Gastrocnemius medialis (tissue), 4 donors: Measurements from ENCODE around the gene AGPS. TPM values are rescaled to one million over a fixed set of nuclear protein-coding genes. Genes with fewer than 3 reads are reported as not detected.

ENCODE experiments used
- ATAC-seq, 2 donors: fragments of 150-250 bp; one replicate each; pipeline ENCODE4 v1.9.1; 2016
- DNase-seq, 2 donors: peaks; one replicate each; pipeline ENCODE4 v3.0.0-alpha.2; 2019
- H3K27ac ChIP-seq, 4 donors: fragments of 200-600 bp; sonication (generic); 1 replicate in 1 of 4; 2 replicates in 3 of 4; pipeline ENCODE4 v1.5.1; 2016 to 2018; ENCODE audit warnings: mild to moderate bottlenecking in 2 of 4, moderate library complexity in 1 of 4
- H3K27me3 ChIP-seq, 3 donors: fragments of 200-600 bp; sonication (generic) in 2 of 3; 1 replicate in 1 of 3; 2 replicates in 2 of 3; pipeline versions ENCODE4 v1.5.1 to v1.6.0; 2016 to 2019; ENCODE audit warnings: mild to moderate bottlenecking in 1 of 3, moderate library complexity in 1 of 3
- H3K36me3 ChIP-seq, 2 donors: fragments of 200-600 bp; sonication (generic) in 1 of 2; one replicate each; pipeline ENCODE4 v1.5.1; 2017 to 2018
- H3K4me1 ChIP-seq, 2 donors: fragments of 200-600 bp; sonication (generic) in 1 of 2; one replicate each; pipeline ENCODE4 v1.5.1; 2016 to 2017; ENCODE audit warnings: mild to moderate bottlenecking in 2 of 2
- H3K4me3 ChIP-seq, 4 donors: fragments of 200-600 bp; sonication (generic) in 3 of 4; 1 replicate in 1 of 4; 2 replicates in 3 of 4; pipeline ENCODE4 v1.5.1; 2016 to 2019; ENCODE audit warnings: mild to moderate bottlenecking in 2 of 4
- H3K9me3 ChIP-seq, 3 donors: fragments of 200-600 bp; sonication (generic) in 2 of 3; 1 replicate in 1 of 3; 2 replicates in 2 of 3; pipeline ENCODE4 v1.5.1; 2016 to 2019
- POLR2A ChIP-seq, 2 donors: fragments of 450-650 bp; IDR thresholded peaks; one replicate each; pipeline ENCODE4 v1.6.1; 2017; ENCODE audit warnings: antibody characterized with exemption in 2 of 2, mild to moderate bottlenecking in 2 of 2, moderate library complexity in 2 of 2
- in situ Hi-C, 4 donors: fragments of 200-750 bp; cut with MboI; loops; one replicate each; pipeline versions ENCODE4 v1.15.0 to v1.8.0; 2017; ENCODE audit warnings: low sequenced_read_pairs in 4 of 4
- intact Hi-C: fragments of 100-400 bp; cut with DNase I; formaldehyde crosslinking; loops from one replicate; pipeline ENCODE4 v1.15.1; 2023; ENCODE audit warnings: low total_unique reads
- total RNA-seq, 4 donors: library from RNA; depleted of rRNA; stranded (reverse); fragments of >200 nt; gene quantifications; one replicate each; pipeline versions ENCODE4 v1.1.0 to v1.2.3, GENCODE V29; 2016
- TF ChIP-seq, protein P1 (sequence below), 5 experiments: fragments of 450-650 bp in 3 of 5; fragments of 200-600 bp in 2 of 5; sonication (generic) in 2 of 5; IDR thresholded peaks in 4 of 5; conservative IDR thresholded peaks in 1 of 5; 1 replicate in 4 of 5; 2 replicates in 1 of 5; pipeline ENCODE4 v1.5.1; 2016 to 2019; ENCODE audit warnings: antibody characterized with exemption in 5 of 5, mild to moderate bottlenecking in 3 of 5, moderate library complexity in 3 of 5

Gene AGPS
- total RNA-seq, 4 donors from 2014 or later: 23.1 to 30.9 (median 26.2) TPM

DNA sequence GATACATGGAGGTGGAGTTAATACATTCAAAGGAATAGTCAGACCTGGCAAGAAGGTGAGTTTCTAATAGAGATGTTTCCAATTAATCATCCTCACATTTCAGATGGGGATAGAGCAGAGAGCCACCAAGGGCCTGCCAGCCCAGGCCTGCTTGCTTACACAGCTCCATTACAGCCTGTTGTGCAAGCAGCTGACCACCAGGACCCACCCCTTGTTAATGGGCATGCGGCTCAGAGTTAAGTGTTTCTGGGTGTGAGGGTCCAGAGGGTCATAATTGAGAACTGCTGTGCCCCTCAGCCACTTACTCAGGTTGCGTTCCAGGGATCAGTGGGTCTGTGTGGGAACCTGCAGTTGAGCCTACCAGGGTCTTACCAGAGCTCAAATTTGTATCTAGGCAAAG is 199.8 kb downstream of the AGPS start:
- no peak overlapping the region for H3K4me3 ChIP-seq
- in situ Hi-C loops: no loop called here
- TF ChIP-seq POLR2A (IDR thresholded peaks at IDR 0.05): no peak
- TF ChIP-seq, protein P1, sequence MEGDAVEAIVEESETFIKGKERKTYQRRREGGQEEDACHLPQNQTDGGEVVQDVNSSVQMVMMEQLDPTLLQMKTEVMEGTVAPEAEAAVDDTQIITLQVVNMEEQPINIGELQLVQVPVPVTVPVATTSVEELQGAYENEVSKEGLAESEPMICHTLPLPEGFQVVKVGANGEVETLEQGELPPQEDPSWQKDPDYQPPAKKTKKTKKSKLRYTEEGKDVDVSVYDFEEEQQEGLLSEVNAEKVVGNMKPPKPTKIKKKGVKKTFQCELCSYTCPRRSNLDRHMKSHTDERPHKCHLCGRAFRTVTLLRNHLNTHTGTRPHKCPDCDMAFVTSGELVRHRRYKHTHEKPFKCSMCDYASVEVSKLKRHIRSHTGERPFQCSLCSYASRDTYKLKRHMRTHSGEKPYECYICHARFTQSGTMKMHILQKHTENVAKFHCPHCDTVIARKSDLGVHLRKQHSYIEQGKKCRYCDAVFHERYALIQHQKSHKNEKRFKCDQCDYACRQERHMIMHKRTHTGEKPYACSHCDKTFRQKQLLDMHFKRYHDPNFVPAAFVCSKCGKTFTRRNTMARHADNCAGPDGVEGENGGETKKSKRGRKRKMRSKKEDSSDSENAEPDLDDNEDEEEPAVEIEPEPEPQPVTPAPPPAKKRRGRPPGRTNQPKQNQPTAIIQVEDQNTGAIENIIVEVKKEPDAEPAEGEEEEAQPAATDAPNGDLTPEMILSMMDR (IDR thresholded peaks at IDR 0.05 in 4 of 5, conservative IDR thresholded peaks at IDR 0.05 in 1 of 5): no peak

DNA sequence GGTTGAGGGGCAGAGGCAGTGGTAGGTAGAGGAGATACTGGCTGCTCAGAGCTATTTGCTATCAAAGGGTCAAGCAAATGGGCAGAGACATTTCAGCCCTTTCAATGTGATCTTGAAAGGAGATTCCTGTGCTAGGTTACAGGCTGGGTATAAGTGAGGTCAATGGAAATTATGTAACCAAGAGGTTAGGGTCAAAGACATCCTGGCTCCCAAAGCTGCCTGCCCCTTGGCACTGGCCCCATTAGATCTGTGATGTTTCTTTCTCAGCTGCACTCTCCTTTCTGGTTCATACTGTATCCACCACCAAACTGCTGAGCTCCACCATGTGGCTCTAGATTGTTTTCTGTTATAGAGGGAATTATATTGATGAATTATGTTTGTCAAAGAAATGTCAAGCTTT is 200.4 kb downstream of the AGPS start:
- in situ Hi-C loops: no loop called here
- ATAC-seq (no peak), DNase-seq (no peak)
- no peak overlapping the region for H3K27ac ChIP-seq
- H3K27me3 ChIP-seq: no peaks in the 10 kb centered on the region
- no peaks in the 10 kb centered on the region for H3K9me3 ChIP-seq
- H3K4me3 ChIP-seq: no peak overlapping the region
- H3K36me3 ChIP-seq: no peaks in the 10 kb centered on the region
- intact Hi-C loops: no loop called here
- no peaks in the 10 kb centered on the region for H3K4me1 ChIP-seq
- TF ChIP-seq, protein P1 (IDR thresholded peaks at IDR 0.05 in 4 of 5, conservative IDR thresholded peaks at IDR 0.05 in 1 of 5): no peak
- no peak for TF ChIP-seq POLR2A (IDR thresholded peaks at IDR 0.05)

More for the DNA sequence above, 199.8 kb downstream of the AGPS start:
- Histone ChIP-seq H3K4me1 (no peaks in the 10 kb centered on the region), H3K9me3 (no peaks in the 10 kb centered on the region), H3K36me3 (no peaks in the 10 kb centered on the region), H3K27me3 (no peaks in the 10 kb centered on the region), H3K27ac (no peak overlapping the region)
- intact Hi-C loops: no loop called here
- ATAC-seq (no peak), DNase-seq (no peak)

DNA sequence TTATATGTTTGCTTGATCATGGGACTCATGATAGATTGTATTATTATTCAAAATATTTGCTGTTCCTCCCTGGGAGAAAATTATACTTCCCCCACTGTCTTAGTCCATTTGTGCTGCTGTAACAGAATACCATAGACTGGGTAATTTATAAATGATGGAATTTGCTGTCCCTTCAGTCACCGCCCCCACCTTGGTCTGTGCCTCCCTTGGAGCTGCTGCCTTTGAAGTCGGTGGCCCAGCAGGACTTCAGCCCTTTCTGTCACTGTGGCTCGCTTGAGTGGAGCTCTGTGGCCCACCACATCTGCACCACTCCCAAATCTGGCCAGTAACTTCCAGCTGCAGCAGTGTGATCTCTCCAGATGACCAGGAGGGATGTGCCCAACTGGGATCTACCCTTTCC is 200.8 kb downstream of the AGPS start:
- Histone ChIP-seq H3K27ac (no peak overlapping the region), H3K9me3 (no peaks in the 10 kb centered on the region), H3K36me3 (no peaks in the 10 kb centered on the region), H3K4me1 (peaks cover 0 to 4% of the 10 kb centered on the region in 2 donors), H3K4me3 (no peak overlapping the region), H3K27me3 (no peaks in the 10 kb centered on the region)
- in situ Hi-C loops: no loop called here
- no peak for ATAC-seq
- intact Hi-C loops: no loop called here
- DNase-seq: no peak
- TF ChIP-seq POLR2A (IDR thresholded peaks at IDR 0.05): no peak
- TF ChIP-seq, protein P1 (IDR thresholded peaks at IDR 0.05 in 4 of 5, conservative IDR thresholded peaks at IDR 0.05 in 1 of 5): no peak

Other genes with a start within 250 kb of the AGPS start
- gene HNRNPA3, start 180.0 kb upstream of the AGPS start, total RNA-seq: 10 to 100 TPM; 16.1 to 32.2 (median 22.4) TPM
- 10 to 100 TPM; 33.0 to 93.3 (median 59.1) TPM for gene NFE2L2, start 128.0 kb upstream of the AGPS start, total RNA-seq